ENCODE measurements around the gene USH2A.

Gene USH2A

DNA sequence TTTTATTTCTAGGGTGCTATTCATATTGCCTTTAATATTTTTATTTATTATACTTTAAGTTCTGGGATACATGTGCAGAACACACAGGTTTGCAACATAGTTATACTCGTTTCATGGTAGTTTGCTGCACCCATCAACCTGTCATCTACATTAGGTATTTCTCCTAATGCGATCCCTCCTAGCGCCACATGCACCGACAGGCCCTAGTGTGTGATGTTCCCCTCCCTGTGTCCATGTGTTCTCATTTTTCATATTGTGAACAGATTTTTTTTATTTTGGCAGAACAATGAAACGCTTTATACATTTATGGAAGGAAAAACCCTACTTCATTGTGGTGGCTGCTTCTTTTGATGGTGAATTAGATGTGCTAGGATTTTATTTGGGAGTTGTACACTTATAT, 14.4 kb upstream of the USH2A start:
- TF ChIP-seq, protein P1, sequence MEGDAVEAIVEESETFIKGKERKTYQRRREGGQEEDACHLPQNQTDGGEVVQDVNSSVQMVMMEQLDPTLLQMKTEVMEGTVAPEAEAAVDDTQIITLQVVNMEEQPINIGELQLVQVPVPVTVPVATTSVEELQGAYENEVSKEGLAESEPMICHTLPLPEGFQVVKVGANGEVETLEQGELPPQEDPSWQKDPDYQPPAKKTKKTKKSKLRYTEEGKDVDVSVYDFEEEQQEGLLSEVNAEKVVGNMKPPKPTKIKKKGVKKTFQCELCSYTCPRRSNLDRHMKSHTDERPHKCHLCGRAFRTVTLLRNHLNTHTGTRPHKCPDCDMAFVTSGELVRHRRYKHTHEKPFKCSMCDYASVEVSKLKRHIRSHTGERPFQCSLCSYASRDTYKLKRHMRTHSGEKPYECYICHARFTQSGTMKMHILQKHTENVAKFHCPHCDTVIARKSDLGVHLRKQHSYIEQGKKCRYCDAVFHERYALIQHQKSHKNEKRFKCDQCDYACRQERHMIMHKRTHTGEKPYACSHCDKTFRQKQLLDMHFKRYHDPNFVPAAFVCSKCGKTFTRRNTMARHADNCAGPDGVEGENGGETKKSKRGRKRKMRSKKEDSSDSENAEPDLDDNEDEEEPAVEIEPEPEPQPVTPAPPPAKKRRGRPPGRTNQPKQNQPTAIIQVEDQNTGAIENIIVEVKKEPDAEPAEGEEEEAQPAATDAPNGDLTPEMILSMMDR (IDR thresholded peaks at IDR 0.05; ENCODE audit: insufficient read depth, low read length, poor library complexity, severe bottlenecking): no peak
- TF ChIP-seq EZH2phosphoT487 (conservative IDR thresholded peaks at IDR 0.05; ENCODE audit: low read length): no peak
- H2AFZ ChIP-seq (ENCODE audit: low read depth, low read length, severe bottlenecking): no peak overlapping the region
- no peaks in the 10 kb centered on the region for H3K27me3 ChIP-seq (ENCODE audit: low read length)
- no peaks in the 10 kb centered on the region for H3K36me3 ChIP-seq (ENCODE audit: low read length)
- no peak overlapping the region for H3K27ac ChIP-seq (ENCODE audit: low read depth, low read length)
- no peak overlapping the region for H3K9ac ChIP-seq (ENCODE audit: low read length)
- H4K20me1 ChIP-seq (ENCODE audit: low read depth, low read length): no peaks in the 10 kb centered on the region
- H3K4me3 ChIP-seq (ENCODE audit: insufficient read depth, low read length, poor library complexity, severe bottlenecking): no peak overlapping the region
- no peaks in the 10 kb centered on the region for H3K79me2 ChIP-seq (ENCODE audit: insufficient read depth, low read length)
- H3F3A ChIP-seq (ENCODE audit: insufficient read depth): no peaks in the 10 kb centered on the region
- no peaks in the 10 kb centered on the region for H3K9me3 ChIP-seq (ENCODE audit: insufficient read depth, low read length)
- no peaks in the 10 kb centered on the region for H3K9me2 ChIP-seq (replicated peaks; ENCODE audit: insufficient read depth, low read length)
- H3K4me2 ChIP-seq (ENCODE audit: low read depth, low read length, poor library complexity, severe bottlenecking): no peak overlapping the region

DNA sequence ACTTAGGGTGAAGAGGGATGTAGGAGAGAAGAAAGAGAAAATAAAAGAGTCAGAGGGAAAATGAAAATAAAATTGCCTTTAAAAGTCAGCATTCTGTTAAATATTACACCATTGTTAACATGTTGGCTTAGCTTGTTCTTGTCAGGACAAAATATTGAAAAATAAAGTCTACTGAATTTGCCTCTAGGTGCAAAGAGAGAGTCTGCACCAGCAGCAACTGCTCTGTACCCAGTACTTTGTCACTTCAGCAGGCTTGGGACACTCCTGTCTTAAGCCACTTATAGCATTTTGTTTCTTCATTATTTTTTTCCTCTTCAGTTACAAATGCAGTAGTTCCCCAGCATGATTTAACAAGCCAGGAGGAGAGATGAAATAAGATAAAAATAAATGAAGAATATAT, 11.0 kb upstream of the USH2A start:
- H3K27me3 ChIP-seq (ENCODE audit: low read length): no peaks in the 10 kb centered on the region
- H4K20me1 ChIP-seq (ENCODE audit: low read depth, low read length): no peaks in the 10 kb centered on the region
- no peaks in the 10 kb centered on the region for H3F3A ChIP-seq (ENCODE audit: insufficient read depth)
- H2AFZ ChIP-seq (ENCODE audit: low read depth, low read length, severe bottlenecking): no peak overlapping the region
- H3K27ac ChIP-seq (ENCODE audit: low read depth, low read length): no peak overlapping the region
- no peak overlapping the region for H3K4me3 ChIP-seq (ENCODE audit: insufficient read depth, low read length, poor library complexity, severe bottlenecking)
- H3K9ac ChIP-seq (ENCODE audit: low read length): no peak overlapping the region
- H3K4me2 ChIP-seq (ENCODE audit: low read depth, low read length, poor library complexity, severe bottlenecking): no peak overlapping the region
- no peaks in the 10 kb centered on the region for H3K36me3 ChIP-seq (ENCODE audit: low read length)
- H3K9me2 ChIP-seq (replicated peaks; ENCODE audit: insufficient read depth, low read length): no peaks in the 10 kb centered on the region; the same call in 1 of the 2 replicates
- no peaks in the 10 kb centered on the region for H3K9me3 ChIP-seq (ENCODE audit: insufficient read depth, low read length)
- TF ChIP-seq EZH2phosphoT487 (conservative IDR thresholded peaks at IDR 0.05; ENCODE audit: low read length): no peak
- TF ChIP-seq, protein P1 (IDR thresholded peaks at IDR 0.05; ENCODE audit: insufficient read depth, low read length, poor library complexity, severe bottlenecking): no peak
- H3K79me2 ChIP-seq (ENCODE audit: insufficient read depth, low read length): no peaks in the 10 kb centered on the region

DNA sequence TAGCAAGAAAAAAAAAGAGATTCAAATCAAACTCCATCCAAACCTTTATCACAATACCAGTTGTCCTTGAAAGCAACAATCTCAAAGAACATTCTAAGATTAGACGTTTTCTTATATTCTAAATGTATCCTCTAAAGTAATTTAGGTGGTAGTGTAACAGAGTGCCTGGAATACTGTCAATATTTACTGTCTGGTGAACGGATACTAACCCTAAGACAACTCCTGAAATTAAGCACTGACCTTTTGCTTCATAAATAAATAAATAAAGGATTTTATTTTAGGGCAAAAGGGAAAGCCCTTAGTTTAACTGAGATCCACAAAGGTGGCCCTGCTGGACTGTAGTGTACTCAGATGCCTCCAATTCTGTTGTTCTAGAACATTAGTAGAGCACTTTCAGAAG, 9.9 kb upstream of the USH2A start:
- no peak overlapping the region for H3K27ac ChIP-seq (ENCODE audit: low read depth, low read length)
- H2AFZ ChIP-seq (ENCODE audit: low read depth, low read length, severe bottlenecking): no peak overlapping the region
- no peaks in the 10 kb centered on the region for H3K27me3 ChIP-seq (ENCODE audit: low read length)
- TF ChIP-seq, protein P1 (IDR thresholded peaks at IDR 0.05; ENCODE audit: insufficient read depth, low read length, poor library complexity, severe bottlenecking): no peak
- no peaks in the 10 kb centered on the region for H3K9me3 ChIP-seq (ENCODE audit: insufficient read depth, low read length)
- no peaks in the 10 kb centered on the region for H3K79me2 ChIP-seq (ENCODE audit: insufficient read depth, low read length)
- no peak overlapping the region for H3K4me2 ChIP-seq (ENCODE audit: low read depth, low read length, poor library complexity, severe bottlenecking)
- no peaks in the 10 kb centered on the region for H3F3A ChIP-seq (ENCODE audit: insufficient read depth)
- H3K9ac ChIP-seq (ENCODE audit: low read length): no peak overlapping the region
- no peaks in the 10 kb centered on the region for H3K36me3 ChIP-seq (ENCODE audit: low read length)
- no peak overlapping the region for H3K4me3 ChIP-seq (ENCODE audit: insufficient read depth, low read length, poor library complexity, severe bottlenecking)
- no peaks in the 10 kb centered on the region; the same call in 1 of the 2 replicates for H3K9me2 ChIP-seq (replicated peaks; ENCODE audit: insufficient read depth, low read length)
- H4K20me1 ChIP-seq (ENCODE audit: low read depth, low read length): no peaks in the 10 kb centered on the region

All from SU-DHL-6 (cell line).